NCI-H1092 treated with DMSO at 0.1 percent for 48 hours (cell line): ENCODE results near the gene STAT5B.
"Not testable (repeated sequence)": the region's sequence is repeated elsewhere in the genome, so short reads cannot be mapped to it uniquely, and the experiment has no call there.

Experiments
- DNase-seq: peaks from one replicate; lab custom pipeline; 2025; lab: John Stamatoyannopoulos, UW

STAT5B gene

GRCh38 chr17:42193969-42194899, 82.0 kb downstream of the STAT5B start, which contains the start of gene GHDC:
Gene GHDC (minus strand): TSS chr17:42194494. CDS start chr17:42193581, 913 bp downstream.
- DNase-seq = peak; percentile 81

DNA sequence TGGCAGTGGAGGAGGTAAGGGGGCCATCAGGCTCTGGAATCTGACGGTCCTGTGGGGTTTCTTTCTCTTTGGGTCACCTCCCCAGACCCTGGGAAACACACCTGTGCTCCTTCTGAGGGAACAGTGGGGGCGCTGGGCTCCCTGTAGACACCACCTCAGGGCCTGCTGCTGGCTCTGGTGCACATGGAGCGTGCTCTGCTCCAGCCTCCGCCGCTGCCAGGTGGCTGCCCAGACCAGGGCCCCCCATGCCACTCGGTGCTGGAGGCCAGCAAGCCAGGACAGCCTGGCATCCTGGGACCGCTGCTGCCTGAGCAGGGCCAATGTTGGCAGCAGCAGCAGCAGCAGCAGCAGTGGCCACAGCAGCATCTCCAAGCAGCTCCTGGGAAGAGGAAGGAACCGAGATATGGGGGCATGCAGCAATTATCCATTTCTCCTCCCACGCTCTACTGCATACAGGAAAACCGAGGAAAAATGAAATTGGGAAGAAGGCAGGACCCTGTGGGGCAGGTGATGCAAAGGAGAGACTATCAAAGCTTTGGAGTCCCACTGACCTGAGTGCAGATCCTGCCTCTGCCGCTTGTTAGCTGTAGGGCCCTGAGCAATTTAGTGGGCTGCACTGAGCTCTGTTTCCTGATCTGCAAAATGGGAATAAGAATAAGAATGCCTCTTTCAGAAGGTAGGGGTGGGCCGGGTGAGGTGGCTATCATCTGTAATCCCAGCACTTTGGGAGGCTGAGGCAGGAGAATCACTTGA, 82.8 kb downstream of the STAT5B start:
- DNase-seq = no peak

- no peak for DNase-seq
These were observed 83.7 kb downstream of the STAT5B start for GRCh38 chr17:42192189-42193126.

DNA sequence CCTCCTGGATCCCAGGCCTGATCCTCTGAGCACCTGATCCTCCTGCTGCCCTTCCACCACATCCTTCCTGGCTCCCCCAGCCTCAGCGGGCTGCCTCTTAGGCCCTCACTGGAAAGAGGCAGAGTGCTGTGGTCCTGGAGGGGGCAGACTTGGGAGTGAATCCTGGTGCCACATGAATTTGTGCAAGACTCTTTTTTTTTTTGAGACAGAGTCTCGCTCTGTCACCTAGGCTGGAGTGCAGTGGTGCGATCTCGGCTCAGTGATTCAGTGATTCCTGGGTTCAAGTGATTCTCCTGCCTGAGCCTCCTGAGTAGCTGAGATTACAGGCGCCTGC, 84.9 kb downstream of the STAT5B start:
- no peak for DNase-seq

DNA sequence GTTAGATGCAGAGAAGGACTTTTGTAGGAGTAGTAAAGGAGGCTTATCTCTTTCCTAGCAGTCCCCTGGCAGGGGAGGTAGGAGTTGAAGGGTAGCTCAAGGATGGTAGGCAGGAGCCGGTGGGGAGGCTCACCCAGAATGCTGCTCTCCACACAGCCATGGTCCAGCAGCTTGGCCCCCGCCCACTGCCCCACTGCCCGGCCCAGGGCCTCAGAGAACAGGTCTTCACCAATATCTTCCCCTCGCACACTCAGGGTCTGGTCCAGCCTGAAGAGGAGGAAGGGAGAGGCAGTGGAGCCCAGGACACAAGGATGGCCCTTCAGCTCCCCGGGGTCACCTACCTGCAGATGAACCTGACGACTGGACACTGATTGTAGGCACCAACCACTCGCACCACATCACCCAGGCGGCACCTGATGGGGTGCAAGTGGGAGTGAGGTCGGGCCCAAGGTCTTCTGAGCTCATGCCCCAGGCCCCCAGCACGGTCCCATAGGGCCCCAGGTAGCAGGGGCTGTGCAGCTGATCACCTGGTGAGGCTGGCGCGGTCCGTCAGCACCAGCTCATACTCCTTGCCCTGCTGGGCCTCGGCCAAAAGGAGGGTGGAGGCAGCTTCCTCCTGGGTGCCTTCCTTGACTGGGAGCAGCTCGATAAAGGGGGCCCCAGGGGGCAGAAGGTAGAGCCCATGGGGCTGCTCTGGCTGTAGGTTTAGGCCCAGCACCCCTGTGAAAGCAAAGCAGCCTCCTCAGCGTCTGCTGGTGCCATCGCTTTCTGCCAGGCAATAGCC, 85.5 kb downstream of the STAT5B start:
- DNase-seq = no peak

DNA sequence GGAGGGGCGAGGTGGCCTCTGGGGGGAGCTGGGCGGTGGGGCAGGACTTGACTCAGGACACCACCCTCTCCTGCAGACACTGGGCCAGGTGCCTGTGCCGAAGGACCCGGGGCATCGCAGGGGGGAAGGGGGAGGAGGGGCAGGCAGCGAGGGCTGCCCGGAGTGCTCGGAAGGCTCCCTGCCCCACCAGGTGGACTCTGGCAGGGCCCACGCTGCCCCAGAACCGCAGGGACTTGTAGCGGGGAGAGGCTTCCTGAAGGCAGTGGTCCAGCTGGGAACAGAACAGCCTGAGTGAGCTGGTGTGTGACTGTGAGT, 86.6 kb downstream of the STAT5B start:
- DNase-seq = no peak

- DNase-seq = no peak
These were observed 87.2 kb downstream of the STAT5B start for GRCh38 chr17:42188749-42189650.

- no peak for DNase-seq
These were observed 88.4 kb downstream of the STAT5B start for GRCh38 chr17:42187833-42188232.

DNA sequence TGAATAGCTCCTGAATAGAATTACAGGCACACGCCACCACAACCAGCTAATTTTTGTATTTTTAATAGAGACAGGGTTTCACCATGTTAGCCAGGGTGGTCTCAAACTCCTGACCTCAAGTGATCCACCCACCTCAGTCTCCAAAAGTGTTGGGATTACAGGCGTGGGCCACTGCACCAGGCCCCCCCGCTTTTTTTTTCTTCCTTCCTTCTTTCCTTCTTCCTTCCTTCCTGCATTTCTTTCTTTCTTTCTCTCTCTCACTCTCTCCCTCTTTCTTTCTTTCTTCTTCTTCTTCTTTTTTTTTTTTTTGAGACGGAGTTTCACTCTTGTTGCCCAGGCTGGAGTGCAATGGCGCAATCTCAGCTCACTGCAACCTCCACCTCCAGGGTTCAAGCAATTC, 90.0 kb downstream of the STAT5B start:
- DNase-seq = not testable (repeated sequence)

GRCh38 chr17:42185621-42185930, 90.6 kb downstream of the STAT5B start:
- no peak for DNase-seq

DNA sequence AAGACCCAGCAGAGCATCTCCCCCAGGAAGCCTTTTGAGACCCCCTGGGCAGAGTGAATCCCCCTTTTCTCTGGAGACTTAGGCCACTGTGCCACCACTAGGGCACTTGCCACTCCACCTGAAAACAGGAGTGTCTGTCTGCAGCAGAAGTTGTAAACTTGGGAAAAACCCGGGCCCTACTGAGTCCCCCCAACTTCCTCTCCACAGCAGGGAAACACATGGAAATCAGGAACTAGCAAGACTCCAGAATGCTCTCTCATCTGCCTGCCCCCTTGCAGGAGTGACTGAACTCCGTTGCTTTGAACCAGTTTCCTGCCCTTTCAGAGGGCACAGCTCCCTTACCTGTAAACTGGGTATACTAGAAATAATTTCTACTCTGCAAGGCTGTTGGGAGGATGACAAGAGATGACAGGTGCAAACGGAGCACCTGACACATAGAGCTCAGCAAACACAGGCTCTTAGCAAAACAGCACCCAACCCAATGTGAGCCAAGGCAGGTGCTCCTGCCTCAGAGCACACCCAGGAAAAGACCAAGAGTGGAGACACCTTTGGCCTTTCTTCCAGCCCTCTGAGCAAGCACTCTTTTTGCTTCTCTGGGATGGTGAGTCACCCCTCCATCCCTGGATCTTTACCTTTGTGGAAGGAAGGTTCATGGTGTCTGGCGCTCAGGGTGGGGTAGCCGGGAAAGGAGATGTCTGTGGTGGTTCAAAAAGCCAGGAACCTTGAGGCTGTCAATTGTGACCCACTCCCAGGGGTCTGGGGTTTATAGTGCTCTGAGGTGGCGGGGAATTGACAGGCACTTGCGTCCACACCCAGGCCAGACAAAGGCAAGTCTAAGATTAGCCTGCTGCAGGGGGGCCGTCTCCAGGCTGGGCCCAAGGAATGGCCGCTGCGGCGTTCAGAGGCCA, 91.2 kb downstream of the STAT5B start, which contains the start of gene HCRT:
HCRT (minus strand) TSS at position 740 of the 908 bp plus-strand sequence; CDS start at position 653, 87 bp downstream.
- DNase-seq = no peak

- DNase-seq = peak; percentile 68
These were observed 92.2 kb downstream of the STAT5B start for GRCh38 chr17:42183741-42184711.

- DNase-seq = no peak
These were observed 93.1 kb downstream of the STAT5B start for GRCh38 chr17:42182927-42183734.

GRCh38 chr17:42181851-42182207, 94.4 kb downstream of the STAT5B start:
- no peak for DNase-seq

DNA sequence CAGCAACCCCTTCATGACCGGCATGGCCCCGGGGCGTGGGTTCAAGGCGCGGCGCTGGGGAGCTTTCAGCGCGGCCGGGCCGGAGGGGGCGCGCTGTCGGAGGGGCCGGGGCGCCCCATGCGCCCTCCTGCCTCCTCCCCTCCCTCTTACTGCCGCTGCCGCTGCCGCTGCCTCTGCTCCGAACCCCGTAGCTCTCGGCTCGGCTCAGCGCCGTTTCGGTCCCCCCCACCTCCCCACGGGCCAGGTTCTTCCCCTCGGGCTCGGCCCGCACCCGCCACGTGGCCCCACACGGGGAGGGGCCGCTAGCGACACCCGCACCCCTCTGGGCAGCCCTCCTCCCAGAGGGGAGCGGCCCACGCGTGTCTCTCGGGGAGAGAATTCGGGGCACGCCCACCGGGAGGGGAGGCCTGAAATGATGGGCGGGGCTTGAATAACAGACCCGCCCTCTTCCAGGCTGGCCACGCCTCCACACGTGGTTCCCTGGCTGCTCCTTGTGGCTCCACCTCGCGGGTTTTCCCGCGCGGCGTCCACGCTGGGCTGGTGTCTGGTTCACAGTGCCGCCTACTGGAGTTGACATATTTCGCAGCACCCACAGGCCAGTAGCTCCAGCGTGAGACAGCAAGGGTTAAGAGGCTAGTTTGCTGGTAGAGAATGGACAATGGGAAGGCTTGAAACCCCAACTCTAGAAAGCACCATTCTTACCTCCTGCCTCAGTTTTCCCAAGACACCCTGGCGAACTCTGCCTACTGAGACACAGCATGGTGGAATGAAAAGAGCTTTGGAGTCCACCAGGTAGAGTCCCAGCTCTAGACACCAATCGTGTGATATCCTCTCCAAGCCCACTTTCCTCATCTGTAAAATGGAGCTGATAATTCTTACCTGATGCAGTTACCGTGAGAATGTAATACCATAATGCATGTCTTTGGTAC, 95.0 kb downstream of the STAT5B start, which contains the start of gene KCNH4:
KCNH4 (minus strand) TSS at position 221 of the 929 bp plus-strand sequence; CDS start at position 24, 197 bp downstream.
- DNase-seq = peak; percentile 74

GRCh38 chr17:42180411-42180921, 95.7 kb downstream of the STAT5B start:
- DNase-seq = no peak
